BJ (cell line): ENCODE results near the gene IL20RA. TPM values are rescaled to one million over a fixed set of nuclear protein-coding genes. Genes with fewer than 3 reads are reported as not detected.

Source experiments
- CTCF ChIA-PET: fragments of 350-600 bp; formaldehyde crosslinking; extraction: SDS; loops from one replicate; lab custom pipeline; 2021; ENCODE audit warnings: antibody characterized with exemption, inconsistent platforms; lab: Yijun Ruan, JAX
- POLR2A ChIA-PET: fragments of 300-600 bp; sonication (Branson Sonifier 250); formaldehyde crosslinking; extraction: SDS; loops from one replicate; lab custom pipeline; 2021; ENCODE audit warnings: antibody characterized with exemption; lab: Charles Lee
- DNase-seq: peaks from one replicate; pipeline ENCODE4 v3.0.0-alpha.2; 2011; ENCODE audit warnings: low read depth
- H3K27me3 ChIP-seq: 2 replicates; pipeline ENCODE4 v1.6.0; 2011; ENCODE audit warnings: low read length; ENCODE audit not compliant: control insufficient read depth, insufficient read depth
- H3K36me3 ChIP-seq: 2 replicates; pipeline ENCODE4 v1.5.1; 2011; ENCODE audit warnings: low read length; ENCODE audit not compliant: control insufficient read depth, insufficient read depth
- H3K4me3 ChIP-seq: 2 replicates; pipeline ENCODE4 v1.5.1; 2011; ENCODE audit warnings: low read depth, mild to moderate bottlenecking, control low read depth, low read length
- polyA plus RNA-seq: library from polyadenylated mRNA; depleted of rRNA; stranded (reverse); fragments of >200 nt; gene quantifications from 2 replicates; pipeline ENCODE4 v1.2.3, GENCODE V29; 2011
- TF ChIP-seq, protein P1 (sequence below): IDR thresholded peaks from 2 replicates; pipeline ENCODE4 v1.5.1; 2011; ENCODE audit warnings: low read depth, mild to moderate bottlenecking, control low read depth, inconsistent platforms, low read length, moderate library complexity; ENCODE audit not compliant: insufficient read depth

The IL20RA gene
- polyA plus RNA-seq, 1 experiment: not detected

DNA sequence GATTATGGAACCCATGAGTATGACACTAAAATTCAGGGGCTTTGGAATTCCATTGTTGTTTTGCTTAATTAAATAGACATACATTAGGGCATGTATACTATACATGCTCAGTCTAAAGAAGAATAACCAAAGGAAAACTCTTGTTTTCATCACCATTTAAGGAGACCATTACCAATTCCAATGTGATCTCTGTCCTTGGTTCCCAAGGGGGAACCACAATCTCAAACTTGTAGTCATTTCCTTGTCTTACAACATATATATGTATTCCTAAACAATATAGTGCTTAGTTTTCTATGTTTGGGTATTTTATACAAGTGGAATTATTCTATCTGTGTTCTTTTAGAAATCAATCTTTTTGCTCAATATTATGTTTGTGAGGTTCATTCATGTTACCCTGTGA, 49.2 kb downstream of the IL20RA start:
- Histone ChIP-seq H3K36me3 (no peaks in the 10 kb centered on the region), H3K27me3 (no peaks in the 10 kb centered on the region), H3K4me3 (no peak overlapping the region)
- POLR2A ChIA-PET: no interaction called here
- CTCF ChIA-PET: no interaction called here
- TF ChIP-seq, protein P1, sequence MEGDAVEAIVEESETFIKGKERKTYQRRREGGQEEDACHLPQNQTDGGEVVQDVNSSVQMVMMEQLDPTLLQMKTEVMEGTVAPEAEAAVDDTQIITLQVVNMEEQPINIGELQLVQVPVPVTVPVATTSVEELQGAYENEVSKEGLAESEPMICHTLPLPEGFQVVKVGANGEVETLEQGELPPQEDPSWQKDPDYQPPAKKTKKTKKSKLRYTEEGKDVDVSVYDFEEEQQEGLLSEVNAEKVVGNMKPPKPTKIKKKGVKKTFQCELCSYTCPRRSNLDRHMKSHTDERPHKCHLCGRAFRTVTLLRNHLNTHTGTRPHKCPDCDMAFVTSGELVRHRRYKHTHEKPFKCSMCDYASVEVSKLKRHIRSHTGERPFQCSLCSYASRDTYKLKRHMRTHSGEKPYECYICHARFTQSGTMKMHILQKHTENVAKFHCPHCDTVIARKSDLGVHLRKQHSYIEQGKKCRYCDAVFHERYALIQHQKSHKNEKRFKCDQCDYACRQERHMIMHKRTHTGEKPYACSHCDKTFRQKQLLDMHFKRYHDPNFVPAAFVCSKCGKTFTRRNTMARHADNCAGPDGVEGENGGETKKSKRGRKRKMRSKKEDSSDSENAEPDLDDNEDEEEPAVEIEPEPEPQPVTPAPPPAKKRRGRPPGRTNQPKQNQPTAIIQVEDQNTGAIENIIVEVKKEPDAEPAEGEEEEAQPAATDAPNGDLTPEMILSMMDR: no peak
- DNase-seq: no peak

DNA sequence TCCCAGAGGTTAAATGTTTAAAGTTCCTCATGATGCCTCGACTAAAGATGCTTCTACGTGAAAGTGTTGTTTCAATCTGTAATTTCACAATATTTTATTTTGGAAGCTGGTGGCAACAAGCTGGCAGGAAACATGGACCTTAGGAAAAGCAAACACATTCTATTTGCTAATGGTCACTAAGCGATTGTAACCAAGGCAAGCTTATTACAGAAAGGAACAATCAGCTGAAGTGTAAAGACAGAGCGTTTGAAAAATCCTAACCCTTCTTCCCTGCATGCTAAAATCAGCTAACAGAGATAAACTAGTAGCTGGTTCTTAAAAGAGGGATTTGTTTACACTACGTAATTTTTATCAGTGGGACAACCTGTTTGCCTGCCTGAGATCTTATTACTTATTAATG, 50.0 kb downstream of the IL20RA start:
- ChIA-PET CTCF (interaction anchor here (0.8 kb wide), 1 partner anchor 421 kb away, joined by 3 read pairs; no protein-coding TSS in a partner anchor), POLR2A (no interaction called here)
- no peak for DNase-seq
- TF ChIP-seq, protein P1: no peak
- no peak overlapping the region for H3K4me3 ChIP-seq
- peaks cover 3% of the 10 kb centered on the region for H3K27me3 ChIP-seq
- H3K36me3 ChIP-seq: no peaks in the 10 kb centered on the region

DNA sequence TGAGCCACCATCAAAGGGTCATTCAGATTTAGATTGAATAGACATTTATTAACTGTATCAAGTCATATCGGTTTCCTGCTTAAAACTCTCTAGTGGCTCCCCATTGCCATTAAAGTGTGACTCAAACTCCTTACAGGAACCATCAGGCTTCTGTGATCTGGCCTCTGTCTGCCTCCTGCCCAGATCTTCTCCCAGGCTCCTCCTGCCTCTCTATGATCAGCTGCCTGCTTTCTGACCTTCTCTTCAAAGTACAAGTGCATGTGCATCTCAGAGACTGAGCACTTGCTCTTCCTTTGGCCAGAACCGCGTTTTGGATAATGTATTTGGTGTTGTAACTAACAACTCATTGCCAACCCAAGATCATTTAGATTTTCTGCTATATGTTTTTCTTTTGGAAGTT, 52.7 kb downstream of the IL20RA start:
- no peak for DNase-seq

GRCh38 chr6:136991646-136992045, 53.1 kb downstream of the IL20RA start:
- TF ChIP-seq, protein P1: no peak
- Histone ChIP-seq H3K4me3 (no peak overlapping the region), H3K36me3 (no peaks in the 10 kb centered on the region), H3K27me3 (peaks cover 13% of the 10 kb centered on the region)
- ChIA-PET CTCF (no interaction called here), POLR2A (no interaction called here)
- DNase-seq: no peak

More for the DNA sequence above, 52.7 kb downstream of the IL20RA start:
- TF ChIP-seq, protein P1: no peak
- ChIA-PET POLR2A (no interaction called here), CTCF (no interaction called here)
- Histone ChIP-seq H3K4me3 (no peak overlapping the region), H3K27me3 (peaks cover 13% of the 10 kb centered on the region), H3K36me3 (no peaks in the 10 kb centered on the region)

DNA sequence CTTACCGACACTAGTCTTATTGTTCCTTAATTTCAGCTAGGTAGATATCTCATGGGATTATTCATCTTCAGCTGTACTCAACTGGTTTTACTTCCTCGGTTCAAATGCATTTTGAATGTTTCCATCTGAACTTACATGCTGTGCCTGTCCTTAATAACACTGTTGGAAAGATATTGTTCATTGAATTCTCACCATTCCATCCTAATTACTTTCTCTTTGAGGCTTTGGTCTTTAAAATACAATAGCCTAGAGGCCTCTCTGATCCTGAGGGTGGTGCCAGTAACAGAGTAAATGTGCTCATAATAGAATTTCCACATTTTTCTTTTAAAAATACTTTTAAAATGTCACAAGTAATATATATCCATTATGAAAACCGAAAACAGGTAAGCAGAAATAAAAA, 54.0 kb downstream of the IL20RA start:
- no peak for DNase-seq
- Histone ChIP-seq H3K36me3 (no peaks in the 10 kb centered on the region), H3K4me3 (no peak overlapping the region), H3K27me3 (peaks cover 13% of the 10 kb centered on the region)
- TF ChIP-seq, protein P1: no peak
- ChIA-PET CTCF (interaction anchor here (1.2 to 1.9 kb wide), 2 partner anchors 18 to 23 kb away, joined by 3 read pairs; no protein-coding TSS in a partner anchor), POLR2A (no interaction called here)
